Measurements from ENCODE around the gene DNASE1L2. TPM values are rescaled to one million over a fixed set of nuclear protein-coding genes. Genes with fewer than 3 reads are reported as not detected.

Gene DNASE1L2
- total RNA-seq, 1 experiment from 2014 or later: 1.9 TPM

DNA sequence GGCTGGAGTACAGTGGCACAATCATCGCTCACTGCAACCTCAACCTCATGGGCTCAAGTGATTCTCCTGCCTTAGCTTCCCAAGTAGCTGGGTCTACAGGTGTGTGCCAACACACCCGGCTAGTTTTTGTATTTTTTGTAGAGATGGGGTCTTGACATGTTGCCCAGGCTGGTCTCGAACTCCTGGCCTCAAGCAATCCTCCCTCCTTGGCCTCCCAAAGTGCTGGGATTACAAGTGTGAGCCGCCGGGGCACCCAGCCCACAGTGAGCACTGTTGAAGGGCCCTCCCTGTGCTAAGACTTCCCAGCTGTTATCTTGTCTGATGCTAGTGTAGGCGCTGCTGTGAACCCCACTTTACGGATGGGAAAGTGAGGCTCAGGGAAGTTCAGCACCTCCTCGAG, 47.8 kb upstream of the DNASE1L2 start:
- TF ChIP-seq ELF1 (IDR thresholded peaks at IDR 0.05; ENCODE audit: borderline replicate concordance, low read depth) (no peak), JUND (IDR thresholded peaks at IDR 0.05) (no peak), ZFX (IDR thresholded peaks at IDR 0.05) (no peak), SRF (IDR thresholded peaks at IDR 0.05; ENCODE audit: low read depth) (no peak), RAD21 (IDR thresholded peaks at IDR 0.05; ENCODE audit: low read depth) (no peak), EZH2 (IDR thresholded peaks at IDR 0.05) (no peak), CBX3 (IDR thresholded peaks at IDR 0.05; ENCODE audit: low read depth) (no peak)
- TF ChIP-seq, protein P1, sequence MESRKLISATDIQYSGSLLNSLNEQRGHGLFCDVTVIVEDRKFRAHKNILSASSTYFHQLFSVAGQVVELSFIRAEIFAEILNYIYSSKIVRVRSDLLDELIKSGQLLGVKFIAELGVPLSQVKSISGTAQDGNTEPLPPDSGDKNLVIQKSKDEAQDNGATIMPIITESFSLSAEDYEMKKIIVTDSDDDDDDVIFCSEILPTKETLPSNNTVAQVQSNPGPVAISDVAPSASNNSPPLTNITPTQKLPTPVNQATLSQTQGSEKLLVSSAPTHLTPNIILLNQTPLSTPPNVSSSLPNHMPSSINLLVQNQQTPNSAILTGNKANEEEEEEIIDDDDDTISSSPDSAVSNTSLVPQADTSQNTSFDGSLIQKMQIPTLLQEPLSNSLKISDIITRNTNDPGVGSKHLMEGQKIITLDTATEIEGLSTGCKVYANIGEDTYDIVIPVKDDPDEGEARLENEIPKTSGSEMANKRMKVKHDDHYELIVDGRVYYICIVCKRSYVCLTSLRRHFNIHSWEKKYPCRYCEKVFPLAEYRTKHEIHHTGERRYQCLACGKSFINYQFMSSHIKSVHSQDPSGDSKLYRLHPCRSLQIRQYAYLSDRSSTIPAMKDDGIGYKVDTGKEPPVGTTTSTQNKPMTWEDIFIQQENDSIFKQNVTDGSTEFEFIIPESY (IDR thresholded peaks at IDR 0.05; ENCODE audit: extremely low read depth, insufficient replicate concordance, low read length): no peak
- TF ChIP-seq, protein P2, sequence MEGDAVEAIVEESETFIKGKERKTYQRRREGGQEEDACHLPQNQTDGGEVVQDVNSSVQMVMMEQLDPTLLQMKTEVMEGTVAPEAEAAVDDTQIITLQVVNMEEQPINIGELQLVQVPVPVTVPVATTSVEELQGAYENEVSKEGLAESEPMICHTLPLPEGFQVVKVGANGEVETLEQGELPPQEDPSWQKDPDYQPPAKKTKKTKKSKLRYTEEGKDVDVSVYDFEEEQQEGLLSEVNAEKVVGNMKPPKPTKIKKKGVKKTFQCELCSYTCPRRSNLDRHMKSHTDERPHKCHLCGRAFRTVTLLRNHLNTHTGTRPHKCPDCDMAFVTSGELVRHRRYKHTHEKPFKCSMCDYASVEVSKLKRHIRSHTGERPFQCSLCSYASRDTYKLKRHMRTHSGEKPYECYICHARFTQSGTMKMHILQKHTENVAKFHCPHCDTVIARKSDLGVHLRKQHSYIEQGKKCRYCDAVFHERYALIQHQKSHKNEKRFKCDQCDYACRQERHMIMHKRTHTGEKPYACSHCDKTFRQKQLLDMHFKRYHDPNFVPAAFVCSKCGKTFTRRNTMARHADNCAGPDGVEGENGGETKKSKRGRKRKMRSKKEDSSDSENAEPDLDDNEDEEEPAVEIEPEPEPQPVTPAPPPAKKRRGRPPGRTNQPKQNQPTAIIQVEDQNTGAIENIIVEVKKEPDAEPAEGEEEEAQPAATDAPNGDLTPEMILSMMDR (IDR thresholded peaks at IDR 0.05 in 2 of 3, conservative IDR thresholded peaks at IDR 0.05 in 1 of 3; ENCODE audit: borderline replicate concordance in 1 of 3, insufficient read depth in 1 of 3, low read depth in 2 of 3, low read length in 2 of 3): no peak
- TF ChIP-seq, protein P3, sequence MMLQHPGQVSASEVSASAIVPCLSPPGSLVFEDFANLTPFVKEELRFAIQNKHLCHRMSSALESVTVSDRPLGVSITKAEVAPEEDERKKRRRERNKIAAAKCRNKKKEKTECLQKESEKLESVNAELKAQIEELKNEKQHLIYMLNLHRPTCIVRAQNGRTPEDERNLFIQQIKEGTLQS (IDR thresholded peaks at IDR 0.05): no peak
- no peak overlapping the region for H3K9ac ChIP-seq (ENCODE audit: low read length)
- H3K27me3 ChIP-seq (ENCODE audit: insufficient read depth, low read length): no peaks in the 10 kb centered on the region
- H3K4me1 ChIP-seq (ENCODE audit: control insufficient read depth in 1 of 2, insufficient read depth in 2 of 2, low read length in 2 of 2): no peaks in the 10 kb centered on the region
- no peak for DNase-seq (ENCODE audit: low read depth, low spot score)
- RAD21 ChIA-PET (ENCODE audit: low non-redundant PET in 1 of 2, low total read pairs in 2 of 2, uncharacterized antibody in 2 of 2, unreplicated experiment in 2 of 2): no interaction called here
- intact Hi-C loops (cut with micrococcal nuclease): no loop called here
- no peaks in the 10 kb centered on the region for H3K36me3 ChIP-seq (ENCODE audit: control insufficient read depth in 1 of 2, insufficient read depth in 2 of 2, low read length in 2 of 2)
- no peak overlapping the region for H3K27ac ChIP-seq (ENCODE audit: low read depth, low read length)
- no peak overlapping the region for H3K4me2 ChIP-seq (ENCODE audit: low read length)
- no peaks in the 10 kb centered on the region for H3K9me3 ChIP-seq (ENCODE audit: control insufficient read depth in 1 of 2, insufficient read depth in 1 of 2, low read depth in 1 of 2, low read length in 2 of 2)
- no peak overlapping the region for H3K4me3 ChIP-seq (replicated peaks in 1 of 2; ENCODE audit: low read depth in 1 of 2, low read length in 2 of 2)
- no peak overlapping the region for H2AFZ ChIP-seq (ENCODE audit: low read depth, low read length, poor library complexity, severe bottlenecking)
- no peaks in the 10 kb centered on the region for H3K9me2 ChIP-seq (ENCODE audit: insufficient read depth)
- BruUV-seq (replicated peaks): no TSS peak
- ATAC-seq: no peak
- POLR2A ChIA-PET: no interaction called here
- CTCF ChIA-PET: no interaction called here
- no peaks in the 10 kb centered on the region for H3K79me2 ChIP-seq (ENCODE audit: insufficient read depth, low read length)
- no peaks in the 10 kb centered on the region for H4K20me1 ChIP-seq (ENCODE audit: insufficient read depth)

Data from HCT116 (cell line).